GM18505 (cell line): ENCODE measurements around the gene SPDYE4.
A peak's percentile ranks its signal among the peaks of the same experiment; 100 is the strongest.
"Not testable (repeated sequence)": the region's sequence is repeated elsewhere in the genome, so short reads cannot be mapped to it uniquely, and the experiment has no call there.

Experiments
- ATAC-seq: cut with Tn5 transposase; IDR thresholded peaks from one replicate; pipeline ENCODE4 v1.9.1; 2021; ENCODE audit not compliant: unreplicated experiment
- POLR2A ChIP-seq: IDR thresholded peaks from 4 replicates; pipeline ENCODE4 v1.6.1; 2011; ENCODE audit warnings: borderline replicate concordance; ENCODE audit not compliant: insufficient read depth, insufficient read length; ENCODE audit errors: extremely low read depth

The SPDYE4 gene

DNA sequence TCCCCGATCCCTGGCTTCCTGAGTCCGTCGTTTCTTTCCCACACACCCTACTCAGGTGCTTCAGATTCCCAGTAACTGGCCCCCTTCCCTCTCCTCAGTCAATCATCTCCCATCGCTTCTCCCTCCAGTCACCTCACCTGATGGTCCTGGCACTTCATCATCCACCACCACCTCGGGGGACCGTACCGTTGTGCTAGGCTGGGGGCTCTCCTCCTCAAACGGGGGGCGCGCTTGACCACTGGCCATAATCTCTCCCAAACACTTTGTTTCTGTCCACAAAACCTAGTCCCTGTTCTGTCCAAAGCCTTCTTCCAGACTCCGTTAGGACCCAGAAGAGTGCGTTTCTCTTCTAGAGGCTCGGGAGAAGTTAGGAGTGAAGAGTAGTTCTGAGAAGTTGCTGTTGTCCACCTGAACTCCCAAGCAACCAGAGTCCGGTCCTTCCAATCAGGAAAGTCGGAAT lies at the start of gene SPDYE4:
Gene SPDYE4 (minus strand): TSS at position 410 of the 460 bp plus-strand sequence. CDS start 164 bp downstream, at position 246.
- no peak for TF ChIP-seq POLR2A
- ATAC-seq, result no peak

- peak; percentile 58 for TF ChIP-seq POLR2A
- ATAC-seq, result peak; percentile 91
Measured at GRCh38 chr17:8806926-8807550, 48.7 kb upstream of the SPDYE4 start.

GRCh38 chr17:8806253-8806925 lies 48.0 kb upstream of the SPDYE4 start:
- ATAC-seq, result no peak
- TF ChIP-seq POLR2A, result no peak

DNA sequence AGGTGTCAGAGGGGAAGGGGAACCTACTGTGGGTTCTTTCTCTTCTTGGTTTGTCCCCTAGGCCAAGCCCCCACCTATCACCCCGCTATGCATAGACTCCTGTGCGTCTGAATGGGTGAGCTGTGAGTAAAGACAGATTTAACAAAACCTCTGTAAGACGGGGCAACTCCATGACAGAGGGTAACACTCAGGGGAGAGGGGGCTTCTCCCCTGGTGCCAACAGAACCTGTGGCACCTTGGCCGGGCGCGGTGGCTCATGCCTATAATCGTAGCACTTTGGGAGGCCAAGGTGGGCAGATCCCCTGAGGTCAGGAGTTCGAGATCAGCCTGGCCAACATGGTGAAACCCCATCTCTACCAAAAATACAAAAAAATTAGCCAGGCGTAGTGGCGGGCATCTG lies 47.0 kb upstream of the SPDYE4 start:
- not testable (repeated sequence) for ATAC-seq

GRCh38 chr17:8803531-8804420 lies 45.4 kb upstream of the SPDYE4 start:
- ATAC-seq, result no peak
- no peak for TF ChIP-seq POLR2A

GRCh38 chr17:8801135-8801840 lies 42.9 kb upstream of the SPDYE4 start:
- ATAC-seq, result no peak
- TF ChIP-seq POLR2A, result no peak

DNA sequence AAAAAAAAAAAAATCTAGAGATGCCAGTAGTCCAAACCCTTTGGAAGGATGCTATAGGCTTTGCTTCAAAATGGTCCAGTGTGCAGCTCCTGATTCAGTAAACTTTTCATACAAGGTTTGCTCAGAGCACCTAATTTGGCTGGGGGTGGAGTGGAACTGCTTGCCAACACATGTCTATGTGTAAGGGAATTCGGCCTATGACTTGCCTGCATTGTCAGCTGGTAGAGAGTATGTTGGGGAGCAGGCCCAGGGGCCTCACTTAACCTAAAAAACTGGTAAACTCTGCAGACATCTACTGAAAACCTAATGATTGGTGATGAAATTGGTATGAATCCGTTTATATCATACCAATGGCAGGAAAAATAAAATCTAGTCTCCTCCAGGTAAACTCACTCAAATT lies 42.3 kb upstream of the SPDYE4 start:
- TF ChIP-seq POLR2A, result no peak
- ATAC-seq, result no peak

- no peak for TF ChIP-seq POLR2A
- no peak for ATAC-seq
Measured at GRCh38 chr17:8799570-8800212, 41.3 kb upstream of the SPDYE4 start.

GRCh38 chr17:8798846-8799569 lies 40.7 kb upstream of the SPDYE4 start, which contains the start of gene MFSD6L:
MFSD6L (minus strand) TSS chr17:8799365; CDS start chr17:8799120, 245 bp downstream.
- TF ChIP-seq POLR2A, result no peak
- ATAC-seq, result no peak

GRCh38 chr17:8798176-8798845 lies 40.0 kb upstream of the SPDYE4 start:
- no peak for TF ChIP-seq POLR2A

GRCh38 chr17:8797621-8798175 lies 39.4 kb upstream of the SPDYE4 start:
- ATAC-seq, result no peak
- no peak for TF ChIP-seq POLR2A

More at GRCh38 chr17:8798176-8798845, 40.0 kb upstream of the SPDYE4 start:
- ATAC-seq, result no peak
